Measurements from ENCODE around the gene CCDC6. TPM values are rescaled to one million over a fixed set of nuclear protein-coding genes. Genes with fewer than 3 reads are reported as not detected.
A peak's percentile ranks its signal among the peaks of the same experiment; 100 is the strongest.
"Not testable (repeated sequence)": the region's sequence is repeated elsewhere in the genome, so short reads cannot be mapped to it uniquely, and the experiment has no call there.

The CCDC6 gene
- 19.2 TPM for polyA plus RNA-seq (ENCODE audit: insufficient read length)

GRCh38 chr10:59906417-59907202 is at the start of gene CCDC6:
Gene CCDC6, minus strand, starts transcription at chr10:59906556. Its CDS starts 132 bp downstream, at chr10:59906424.
- DNase-seq = peak; percentile 90

GRCh38 chr10:59954296-59954695 is 47.9 kb upstream of the CCDC6 start:
- no peak for DNase-seq

- not testable (repeated sequence) for DNase-seq
Observed at GRCh38 chr10:59953711-59954110, 47.4 kb upstream of the CCDC6 start.

- DNase-seq = no peak
Observed at GRCh38 chr10:59950105-59950504, 43.7 kb upstream of the CCDC6 start.

- DNase-seq = no peak
Observed at GRCh38 chr10:59949608-59950007, 43.3 kb upstream of the CCDC6 start.

GRCh38 chr10:59945991-59946390 is 39.6 kb upstream of the CCDC6 start:
- DNase-seq = no peak

GRCh38 chr10:59945590-59945989 is 39.2 kb upstream of the CCDC6 start:
- no peak for DNase-seq

- no peak for DNase-seq
Observed at GRCh38 chr10:59944339-59944935, 38.1 kb upstream of the CCDC6 start.

GRCh38 chr10:59942556-59942955 is 36.2 kb upstream of the CCDC6 start:
- no peak for DNase-seq

- DNase-seq = no peak
Observed at GRCh38 chr10:59937720-59938119, 31.4 kb upstream of the CCDC6 start.

- no peak for DNase-seq
Observed at GRCh38 chr10:59934701-59935100, 28.3 kb upstream of the CCDC6 start.

- DNase-seq = not testable (repeated sequence)
Observed at GRCh38 chr10:59930788-59931521, 24.6 kb upstream of the CCDC6 start.

GRCh38 chr10:59926086-59926485 is 19.7 kb upstream of the CCDC6 start:
- DNase-seq = no peak

GRCh38 chr10:59922907-59923306 is 16.6 kb upstream of the CCDC6 start:
- DNase-seq = no peak

- DNase-seq = no peak
Observed at GRCh38 chr10:59917922-59918321, 11.6 kb upstream of the CCDC6 start.

GRCh38 chr10:59913547-59914237 is 7.3 kb upstream of the CCDC6 start:
- no peak for DNase-seq

- DNase-seq = no peak
Observed at GRCh38 chr10:59910867-59911266, 4.5 kb upstream of the CCDC6 start.

- DNase-seq = no peak
Observed at GRCh38 chr10:59909815-59910214, 3.5 kb upstream of the CCDC6 start.

- DNase-seq = no peak
Observed at GRCh38 chr10:59908808-59909143, 2.4 kb upstream of the CCDC6 start.

GRCh38 chr10:59907918-59908807 is 1.8 kb upstream of the CCDC6 start:
- DNase-seq = peak; percentile 68

- no peak for DNase-seq
Observed at GRCh38 chr10:59907537-59907917, 1.2 kb upstream of the CCDC6 start.
